ENCODE measurements around the gene CCDC88C. TPM values are rescaled to one million over a fixed set of nuclear protein-coding genes. Genes with fewer than 3 reads are reported as not detected.

The CCDC88C gene
- total RNA-seq, 1 donor from 2014 or later, result 68.0 TPM

DNA sequence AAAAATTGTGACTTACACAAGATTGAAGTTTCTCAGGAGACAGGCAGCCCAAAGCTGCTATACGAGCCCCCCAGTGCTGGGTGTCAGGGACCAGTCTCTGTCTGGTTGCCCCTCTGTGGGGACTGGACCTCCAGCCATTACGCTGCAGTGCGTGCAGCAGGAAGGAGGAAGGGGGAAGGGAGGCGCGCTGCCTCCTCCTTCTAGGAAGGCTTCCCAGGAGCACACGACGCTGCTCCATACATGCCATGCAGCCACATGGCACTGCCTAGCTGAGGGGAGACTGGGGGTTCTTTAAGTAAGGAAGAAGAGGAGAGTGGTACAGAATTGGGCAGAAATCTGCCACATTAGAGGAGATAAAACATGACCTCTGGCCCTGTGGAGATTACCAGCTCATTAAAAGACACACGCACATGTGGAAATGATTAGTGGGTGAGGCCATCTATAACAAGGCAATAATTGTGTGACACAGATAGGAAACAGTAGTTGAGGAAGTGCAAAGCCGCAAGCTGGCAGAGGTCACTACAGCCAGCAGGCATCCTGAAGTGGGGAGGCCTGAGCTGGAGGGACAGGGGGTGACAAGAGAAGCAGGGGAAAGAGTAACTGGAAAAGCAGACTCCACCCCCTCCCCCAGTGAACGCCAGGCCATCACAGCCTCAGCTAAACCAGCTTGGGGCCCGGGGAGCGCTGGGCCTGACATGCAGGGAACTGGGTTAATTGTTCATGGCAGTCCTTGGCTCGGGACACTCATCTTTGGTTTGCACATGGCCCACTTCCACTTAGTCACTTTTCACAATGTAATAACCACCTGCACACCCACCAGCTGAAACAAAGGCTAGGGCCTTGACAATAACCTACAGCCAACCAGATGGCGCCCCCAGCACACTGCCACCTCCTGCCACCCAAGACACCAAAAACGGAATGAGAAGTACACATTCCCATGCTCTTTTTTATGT, 39.6 kb downstream of the CCDC88C start:
- no peak overlapping the region for H3K4me3 Mint-ChIP-seq (ENCODE audit: unreplicated experiment)
- peak; percentile 12 for DNase-seq
- no peaks in the 10 kb centered on the region for H3K36me3 Mint-ChIP-seq (ENCODE audit: unreplicated experiment)
- peaks cover 34% of the 10 kb centered on the region for H3K27me3 Mint-ChIP-seq (ENCODE audit: unreplicated experiment)
- TF ChIP-seq, protein P1, sequence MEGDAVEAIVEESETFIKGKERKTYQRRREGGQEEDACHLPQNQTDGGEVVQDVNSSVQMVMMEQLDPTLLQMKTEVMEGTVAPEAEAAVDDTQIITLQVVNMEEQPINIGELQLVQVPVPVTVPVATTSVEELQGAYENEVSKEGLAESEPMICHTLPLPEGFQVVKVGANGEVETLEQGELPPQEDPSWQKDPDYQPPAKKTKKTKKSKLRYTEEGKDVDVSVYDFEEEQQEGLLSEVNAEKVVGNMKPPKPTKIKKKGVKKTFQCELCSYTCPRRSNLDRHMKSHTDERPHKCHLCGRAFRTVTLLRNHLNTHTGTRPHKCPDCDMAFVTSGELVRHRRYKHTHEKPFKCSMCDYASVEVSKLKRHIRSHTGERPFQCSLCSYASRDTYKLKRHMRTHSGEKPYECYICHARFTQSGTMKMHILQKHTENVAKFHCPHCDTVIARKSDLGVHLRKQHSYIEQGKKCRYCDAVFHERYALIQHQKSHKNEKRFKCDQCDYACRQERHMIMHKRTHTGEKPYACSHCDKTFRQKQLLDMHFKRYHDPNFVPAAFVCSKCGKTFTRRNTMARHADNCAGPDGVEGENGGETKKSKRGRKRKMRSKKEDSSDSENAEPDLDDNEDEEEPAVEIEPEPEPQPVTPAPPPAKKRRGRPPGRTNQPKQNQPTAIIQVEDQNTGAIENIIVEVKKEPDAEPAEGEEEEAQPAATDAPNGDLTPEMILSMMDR (IDR thresholded peaks at IDR 0.05; ENCODE audit: partially characterized antibody, unreplicated experiment), result no peak
- no peak overlapping the region for H3K27ac Mint-ChIP-seq (ENCODE audit: unreplicated experiment)
- H3K9me3 Mint-ChIP-seq (ENCODE audit: unreplicated experiment), result peaks cover 27% of the 10 kb centered on the region
- peaks cover 66% of the 10 kb centered on the region for H3K4me1 Mint-ChIP-seq (ENCODE audit: low read depth, unreplicated experiment)

DNA sequence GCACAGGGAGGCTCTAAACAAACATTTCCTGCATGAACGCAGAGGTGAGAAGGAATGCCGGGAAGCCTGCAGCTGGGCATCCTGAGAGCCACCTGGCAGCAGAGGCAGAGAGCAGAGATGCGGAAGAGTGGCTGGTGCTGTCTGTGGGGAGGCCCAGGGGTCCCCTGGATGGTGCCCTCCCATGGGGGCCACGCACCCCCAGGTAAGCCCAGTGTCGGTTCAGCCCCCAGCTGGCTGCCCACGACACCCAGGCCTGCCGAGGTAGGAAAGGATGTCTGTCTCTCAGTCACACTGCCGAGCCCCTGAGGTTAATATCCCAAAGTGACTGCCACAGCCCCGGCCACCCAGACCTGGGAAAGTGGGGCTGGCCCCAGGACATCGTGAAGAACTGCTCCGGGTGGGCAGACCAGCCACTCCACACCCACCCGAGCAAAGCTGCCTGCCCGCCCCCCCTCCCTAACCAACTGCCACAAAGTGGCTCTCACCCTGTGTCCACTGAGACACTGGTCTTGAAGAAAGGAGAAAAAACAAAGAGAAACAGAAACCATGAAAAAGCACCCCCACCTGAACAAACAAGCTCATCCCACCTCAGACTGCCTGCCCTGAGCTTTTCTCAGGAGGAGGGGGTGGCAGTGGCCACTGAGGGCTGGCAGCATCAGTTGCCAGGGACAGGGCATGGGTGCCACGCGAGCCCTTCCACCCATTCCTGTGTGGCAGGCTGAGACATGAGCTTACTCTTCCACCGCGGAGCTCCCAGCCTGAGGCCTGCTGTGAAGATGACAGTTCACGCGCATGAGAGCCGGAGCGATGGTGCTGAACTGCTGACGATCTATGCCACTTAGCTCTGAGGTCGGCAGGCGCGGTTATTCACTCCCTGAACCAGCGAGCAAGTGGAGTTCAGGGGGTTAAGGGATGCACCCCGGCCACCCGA, 40.8 kb downstream of the CCDC88C start:
- Mint-ChIP-seq H3K36me3 (ENCODE audit: unreplicated experiment) (no peaks in the 10 kb centered on the region), H3K4me1 (ENCODE audit: low read depth, unreplicated experiment) (peaks cover 61% of the 10 kb centered on the region), H3K27me3 (ENCODE audit: unreplicated experiment) (peaks cover 34% of the 10 kb centered on the region), H3K4me3 (ENCODE audit: unreplicated experiment) (peak overlapping the region; percentile 22), H3K9me3 (ENCODE audit: unreplicated experiment) (peaks cover 23% of the 10 kb centered on the region), H3K27ac (ENCODE audit: unreplicated experiment) (no peak overlapping the region)
- TF ChIP-seq, protein P1 (IDR thresholded peaks at IDR 0.05; ENCODE audit: partially characterized antibody, unreplicated experiment), result no peak
- DNase-seq, result no peak

- H3K27me3 Mint-ChIP-seq (ENCODE audit: unreplicated experiment), result peaks cover 36% of the 10 kb centered on the region
- peak overlapping the region; percentile 96 for H3K27ac Mint-ChIP-seq (ENCODE audit: unreplicated experiment)
- peaks cover 24% of the 10 kb centered on the region for H3K9me3 Mint-ChIP-seq (ENCODE audit: unreplicated experiment)
- H3K4me1 Mint-ChIP-seq (ENCODE audit: low read depth, unreplicated experiment), result peaks cover 65% of the 10 kb centered on the region
- DNase-seq, result no peak
- TF ChIP-seq, protein P1 (IDR thresholded peaks at IDR 0.05; ENCODE audit: partially characterized antibody, unreplicated experiment), result no peak
- peak overlapping the region; percentile 75 for H3K4me3 Mint-ChIP-seq (ENCODE audit: unreplicated experiment)
- no peaks in the 10 kb centered on the region for H3K36me3 Mint-ChIP-seq (ENCODE audit: unreplicated experiment)
Measured at GRCh38 chr14:91375720-91376452, 41.7 kb downstream of the CCDC88C start.

DNA sequence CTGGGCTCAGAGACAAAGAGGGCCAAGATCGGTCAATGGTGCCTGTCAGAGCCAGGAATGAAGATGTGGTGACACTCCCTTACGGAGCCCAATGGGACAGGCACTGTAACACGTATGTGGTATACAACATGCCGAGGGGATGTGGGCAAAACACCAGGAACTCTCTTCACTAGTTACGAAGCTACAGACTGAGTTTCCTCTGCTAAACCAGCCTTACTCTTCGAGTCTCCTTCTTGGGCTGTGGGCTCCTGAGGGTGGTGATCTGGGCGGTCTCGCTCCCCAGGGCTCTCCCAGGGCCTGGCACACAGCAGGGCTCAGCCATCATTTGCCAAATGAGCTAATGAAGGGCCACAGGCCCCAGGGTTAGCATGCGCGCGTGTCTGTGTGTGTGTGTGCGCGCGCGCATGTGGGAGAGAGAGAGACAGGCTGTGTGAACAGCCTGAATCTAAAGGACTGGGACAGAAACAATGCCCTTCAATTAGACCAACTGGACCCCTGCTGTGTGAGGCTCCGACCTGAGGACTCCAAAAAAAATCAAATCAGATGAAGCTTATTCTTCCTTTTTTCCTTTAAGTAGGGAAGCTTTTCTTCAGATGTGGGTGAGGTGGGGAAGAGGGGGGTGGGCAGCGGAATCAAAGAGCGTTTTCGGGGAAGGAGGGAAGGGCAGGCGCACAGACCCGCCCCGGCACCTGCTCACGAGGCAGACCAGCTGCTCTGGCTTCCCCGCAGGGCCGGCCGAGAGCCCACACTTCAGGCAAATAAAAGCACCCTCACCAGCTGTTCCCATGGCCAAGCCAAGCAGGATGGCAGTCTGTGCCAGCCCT, 42.5 kb downstream of the CCDC88C start:
- Mint-ChIP-seq H3K27me3 (ENCODE audit: unreplicated experiment) (peaks cover 32% of the 10 kb centered on the region), H3K27ac (ENCODE audit: unreplicated experiment) (peak overlapping the region; percentile 96), H3K4me3 (ENCODE audit: unreplicated experiment) (peak overlapping the region; percentile 75), H3K9me3 (ENCODE audit: unreplicated experiment) (peaks cover 24% of the 10 kb centered on the region), H3K36me3 (ENCODE audit: unreplicated experiment) (no peaks in the 10 kb centered on the region), H3K4me1 (ENCODE audit: low read depth, unreplicated experiment) (peaks cover 65% of the 10 kb centered on the region)
- DNase-seq, result peak; percentile 51
- TF ChIP-seq, protein P1 (IDR thresholded peaks at IDR 0.05; ENCODE audit: partially characterized antibody, unreplicated experiment), result no peak

Measured in glutamatergic neuron (in vitro differentiated cells).